Naive thymus-derived CD4-positive, alpha-beta T cell (primary cell): Measurements from ENCODE around the gene C1S. TPM values are rescaled to one million over a fixed set of nuclear protein-coding genes. Genes with fewer than 3 reads are reported as not detected.
A peak's percentile ranks its signal among the peaks of the same experiment; 100 is the strongest.
"Not testable (repeated sequence)": the region's sequence is repeated elsewhere in the genome, so short reads cannot be mapped to it uniquely, and the experiment has no call there.

ENCODE experiments used
- ATAC-seq: fragments of 150-1000 bp; cut with Tn5 transposase; 2 replicates; pipeline ENCODE4 v1.10.0; 2021; ENCODE audit warnings: mild to moderate bottlenecking, moderate library complexity
- CTCF ChIA-PET: fragments of 350-600 bp; sonication (Branson Sonifier 250); formaldehyde crosslinking; loops from one replicate; lab custom pipeline; 2021; ENCODE audit warnings: antibody characterized with exemption; lab: Charles Lee
- POLR2A ChIA-PET: fragments of 350-600 bp; sonication (Branson Sonifier 250); formaldehyde crosslinking; loops from one replicate; lab custom pipeline; 2021; ENCODE audit warnings: antibody characterized with exemption, inconsistent platforms; lab: Charles Lee
- DNase-seq, 9 donors: peaks; one replicate each; pipeline versions ENCODE4 v3.0.0 to v3.0.0-alpha.2; 2020 to 2022; ENCODE audit warnings: mixed read lengths in 1 of 9
- H3K27ac ChIP-seq: one replicate; pipeline ENCODE4 v1.7.0; 2013; ENCODE audit warnings: mild to moderate bottlenecking, low read depth, low read length, moderate library complexity
- H3K27me3 ChIP-seq, 2 donors: one replicate each; pipeline ENCODE4 v1.7.0; 2013; ENCODE audit warnings: low read length in 2 of 2, mild to moderate bottlenecking in 2 of 2, moderate library complexity in 2 of 2; ENCODE audit not compliant: control insufficient read depth in 2 of 2, insufficient read depth in 2 of 2
- H3K36me3 ChIP-seq, 3 experiments: 1 replicate in 2 of 3; 2 replicates in 1 of 3; pipeline ENCODE4 v1.7.0; 2013; ENCODE audit warnings: low read length in 3 of 3, mild to moderate bottlenecking in 3 of 3, moderate library complexity in 1 of 3; ENCODE audit not compliant: insufficient read depth in 3 of 3, control insufficient read depth in 2 of 3
- H3K4me1 ChIP-seq, 2 donors: one replicate each; pipeline ENCODE4 v1.7.0; 2013; ENCODE audit warnings: low read length in 2 of 2, mild to moderate bottlenecking in 2 of 2, moderate library complexity in 1 of 2; ENCODE audit not compliant: control insufficient read depth in 2 of 2, insufficient read depth in 2 of 2
- H3K4me3 ChIP-seq: 2 replicates; pipeline ENCODE4 v1.7.0; 2013; ENCODE audit warnings: mild to moderate bottlenecking, low read length
- H3K9me3 ChIP-seq, 3 experiments: 1 replicate in 2 of 3; 2 replicates in 1 of 3; pipeline ENCODE4 v1.7.0; 2013; ENCODE audit warnings: low read length in 3 of 3; ENCODE audit not compliant: control insufficient read depth in 2 of 3
- H3K27ac Mint-ChIP-seq, 9 donors: one replicate each; pipeline ENCODE4 v1.8.0; 2020 to 2022; ENCODE audit warnings: mixed read lengths in 9 of 9, mild to moderate bottlenecking in 8 of 9, moderate library complexity in 5 of 9, inconsistent platforms in 2 of 9
- H3K27me3 Mint-ChIP-seq, 5 donors: one replicate each; pipeline ENCODE4 v1.8.0; 2021 to 2022; ENCODE audit warnings: mixed read lengths in 5 of 5, mild to moderate bottlenecking in 1 of 5
- H3K36me3 Mint-ChIP-seq, 5 donors: one replicate each; pipeline ENCODE4 v1.8.0; 2020 to 2022; ENCODE audit warnings: mixed read lengths in 5 of 5, mild to moderate bottlenecking in 3 of 5, inconsistent platforms in 1 of 5
- H3K4me1 Mint-ChIP-seq, 7 donors: one replicate each; pipeline ENCODE4 v1.8.0; 2020 to 2022; ENCODE audit warnings: mixed read lengths in 7 of 7, mild to moderate bottlenecking in 3 of 7, inconsistent platforms in 1 of 7
- H3K4me3 Mint-ChIP-seq, 10 donors: one replicate each; pipeline ENCODE4 v1.8.0; 2020 to 2022; ENCODE audit warnings: mild to moderate bottlenecking in 10 of 10, mixed read lengths in 10 of 10, moderate library complexity in 6 of 10, inconsistent platforms in 2 of 10
- H3K9me3 Mint-ChIP-seq, 11 donors: one replicate each; pipeline ENCODE4 v1.8.0; 2020 to 2022; ENCODE audit warnings: mixed read lengths in 11 of 11, mild to moderate bottlenecking in 4 of 11, inconsistent platforms in 1 of 11, moderate library complexity in 1 of 11
- intact Hi-C, 2 donors: fragments of 100-400 bp; cut with micrococcal nuclease; formaldehyde crosslinking; loops; one replicate each; pipeline ENCODE4 v1.15.1; 2023
- polyA plus RNA-seq, 2 donors: library from polyadenylated mRNA; unstranded; fragments of 300-500 nt; fragmentation: Illumina TruSeq; gene quantifications; one replicate each; pipeline ENCODE4 v1.2.3, GENCODE V29; 2021
- total RNA-seq, 6 experiments: library from RNA in 5 of 6; stranded (reverse) in 5 of 6; gene quantifications; 1 replicate in 5 of 6; 2 replicates in 1 of 6; pipeline ENCODE4 v1.2.3 and lab custom pipeline; 2021 to 2026

C1S gene
- 1 to 10 TPM; 2.0 to 3.9 (median 3.0) TPM for total RNA-seq
- not detected for polyA plus RNA-seq
- total RNA-seq (lab: John Stamatoyannopoulos, UW), result 2.7 reads per million, percentile 14 among the genes with 10 or more reads in this experiment

DNA sequence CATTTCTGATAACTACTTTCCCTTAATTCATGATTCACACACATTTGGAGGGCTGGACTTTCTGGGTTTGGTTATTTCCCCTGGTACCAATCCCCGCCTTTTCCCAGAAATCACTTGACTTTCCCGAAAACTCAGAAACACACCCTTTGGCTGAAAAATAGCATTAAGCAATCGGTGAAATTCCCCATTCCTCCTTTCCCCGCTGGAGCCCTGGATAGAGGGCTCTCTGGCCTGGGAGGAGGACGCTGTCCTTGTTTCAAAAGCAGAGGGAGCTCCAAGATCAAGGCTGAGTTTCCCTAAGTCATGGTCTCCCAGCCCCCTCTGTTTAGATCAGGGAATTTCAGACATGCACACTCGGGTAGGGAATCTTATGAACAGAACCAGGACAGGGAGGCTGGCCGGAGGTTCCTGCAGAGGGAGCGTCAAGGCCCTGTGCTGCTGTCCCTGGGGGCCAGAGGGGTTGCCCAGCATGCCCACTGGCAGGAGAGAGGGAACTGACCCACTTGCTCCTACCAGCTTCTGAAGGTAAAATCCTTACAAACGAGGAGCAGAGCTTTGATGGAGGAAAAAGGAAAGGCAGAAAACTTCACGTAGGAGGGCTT is at the start of gene C1S:
Gene C1S (plus strand): TSS at position 366 of the 602 bp plus-strand sequence. CDS start 1,195 bp downstream, outside the sequence.
- CTCF ChIA-PET, result no interaction called here
- POLR2A ChIA-PET, result no interaction called here
- intact Hi-C loops, result no loop called here
- no peaks in the 10 kb centered on the region for H3K9me3 Mint-ChIP-seq
- H3K9me3 ChIP-seq, result no peaks in the 10 kb centered on the region
- H3K27me3 Mint-ChIP-seq, result peaks cover 16 to 30% (median 26%) of the 10 kb centered on the region in 5 donors
- H3K36me3 ChIP-seq, result no peaks in the 10 kb centered on the region
- H3K4me3 ChIP-seq, result no peak within 1 kb of the TSS
- no peaks in the 10 kb centered on the region for H3K4me1 ChIP-seq
- no peaks in the 10 kb centered on the region for H3K36me3 Mint-ChIP-seq
- H3K4me3 Mint-ChIP-seq, result no peak within 1 kb of the TSS
- peak within 1 kb of the TSS in 1 of 9 donors; percentile 1 for H3K27ac Mint-ChIP-seq
- H3K4me1 Mint-ChIP-seq, result no peaks in the 10 kb centered on the region
- H3K27me3 ChIP-seq, result no peaks in the 10 kb centered on the region
- no peak for ATAC-seq
- DNase-seq, result no peak
- no peak within 1 kb of the TSS for H3K27ac ChIP-seq

DNA sequence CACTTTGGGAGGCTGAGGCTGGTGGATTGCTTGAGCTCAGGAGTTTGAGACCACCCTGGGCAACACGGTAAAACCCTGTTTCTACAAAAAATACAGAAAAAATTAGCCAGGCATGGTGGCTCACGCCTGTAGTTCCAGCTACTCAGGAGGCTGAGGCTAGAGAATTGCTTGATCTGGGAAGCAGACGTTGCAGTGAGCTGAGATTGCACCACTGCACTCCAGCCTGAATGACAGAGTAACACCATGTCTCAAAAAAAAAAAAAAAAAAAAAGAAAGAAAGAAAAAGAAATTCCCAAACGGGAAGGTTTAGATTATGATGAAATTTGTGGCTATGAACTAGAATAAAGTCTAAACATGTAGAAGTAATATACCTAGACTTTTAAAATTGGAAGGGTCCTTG is 49.1 kb upstream of the C1S start:
- H3K4me1 ChIP-seq, POLR2A ChIA-PET: not testable (repeated sequence)
- CTCF ChIA-PET, result interaction anchor here (1.2 to 1.8 kb wide), 2 partner anchors 102 to 142 kb away, joined by 3 to 4 read pairs; no protein-coding TSS in a partner anchor

DNA sequence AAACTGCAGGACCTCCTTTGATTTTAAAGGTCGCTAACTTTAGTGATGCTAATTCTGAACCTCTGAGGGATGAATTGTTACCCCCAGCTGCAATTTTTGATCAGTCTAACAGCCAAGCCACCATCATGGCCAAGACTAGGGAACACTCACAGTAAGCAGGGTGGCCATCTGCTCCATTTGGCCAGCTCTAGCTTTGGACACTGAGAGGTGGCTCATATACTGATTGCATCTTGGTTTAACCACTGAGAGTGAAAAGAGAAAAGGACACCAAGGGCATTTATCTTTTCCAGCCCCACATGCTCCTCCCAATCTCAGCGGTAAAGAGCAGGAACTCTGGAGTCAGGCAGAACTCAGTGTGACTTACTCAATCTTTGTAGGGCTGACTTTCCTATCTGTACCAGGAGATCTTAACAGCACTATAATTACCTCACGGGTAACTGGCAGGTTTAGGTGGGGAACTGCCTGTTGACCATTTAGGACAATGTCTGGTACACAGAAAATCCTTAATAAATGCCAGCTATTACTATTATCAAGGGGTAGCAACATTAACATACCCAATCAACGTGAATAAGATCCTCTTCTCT is 48.4 kb upstream of the C1S start:
- ChIA-PET POLR2A (interaction anchor here (0.6 kb wide), 1 partner anchor 663 kb away, joined by 3 read pairs; no protein-coding TSS in a partner anchor), CTCF (interaction anchor here (1.2 kb wide), 1 partner anchor 142 kb away, joined by 3 read pairs; no protein-coding TSS in a partner anchor)
- no peaks in the 10 kb centered on the region for H3K9me3 Mint-ChIP-seq

More for the DNA sequence above, 49.1 kb upstream of the C1S start:
- H3K27me3 ChIP-seq, H3K27ac Mint-ChIP-seq, H3K4me3 Mint-ChIP-seq, intact Hi-C loops, H3K9me3 Mint-ChIP-seq, H3K4me3 ChIP-seq, H3K27me3 Mint-ChIP-seq, ATAC-seq, H3K27ac ChIP-seq, H3K9me3 ChIP-seq, DNase-seq: not testable (repeated sequence)
- H3K36me3 ChIP-seq, result peaks cover 0 to 16% (median 0%) of the 10 kb centered on the region in 3 experiments
- H3K36me3 Mint-ChIP-seq, result peaks cover 0 to 31% (median 7%) of the 10 kb centered on the region in 5 donors
- peaks cover 19 to 61% (median 45%) of the 10 kb centered on the region in 7 donors for H3K4me1 Mint-ChIP-seq

DNA sequence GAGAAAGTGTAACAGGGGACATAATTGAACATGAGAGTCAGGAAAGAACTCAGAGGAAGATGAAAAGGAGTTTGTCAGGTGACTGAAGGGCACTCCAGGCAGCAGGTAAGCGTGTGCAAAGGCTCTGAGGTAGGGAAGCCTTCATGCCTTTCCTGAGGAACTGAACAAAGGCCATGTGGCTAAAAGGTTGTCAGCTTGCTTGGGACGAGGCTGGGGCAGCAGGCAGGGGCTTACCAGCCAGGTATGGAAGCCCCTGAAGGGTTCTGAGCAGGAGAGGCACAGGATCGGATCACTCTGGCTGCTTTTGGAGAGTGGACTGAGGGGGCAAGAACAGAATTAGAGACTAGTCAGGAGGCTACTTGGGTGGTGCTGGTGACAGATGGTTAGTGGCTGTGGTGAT is 47.4 kb upstream of the C1S start:
- Histone ChIP-seq H3K36me3 (peaks cover 0 to 19% (median 0%) of the 10 kb centered on the region in 3 experiments), H3K4me3 (no peak overlapping the region), H3K4me1 (peaks cover 11 to 12% of the 10 kb centered on the region in 2 donors), H3K9me3 (no peaks in the 10 kb centered on the region), H3K27ac (no peak overlapping the region), H3K27me3 (no peaks in the 10 kb centered on the region)
- Mint-ChIP-seq H3K9me3 (no peaks in the 10 kb centered on the region), H3K27me3 (no peaks in the 10 kb centered on the region), H3K36me3 (peaks cover 0 to 25% (median 5%) of the 10 kb centered on the region in 5 donors), H3K4me1 (peaks cover 32 to 68% (median 55%) of the 10 kb centered on the region in 7 donors), H3K4me3 (peak overlapping the region in 1 of 10 donors; percentile 0), H3K27ac (peak overlapping the region in 1 of 9 donors; percentile 9)
- DNase-seq (no peak), ATAC-seq (no peak)
- intact Hi-C loops, result no loop called here
- ChIA-PET POLR2A (no interaction called here), CTCF (no interaction called here)

More for the DNA sequence above, 48.4 kb upstream of the C1S start:
- ATAC-seq (no peak), DNase-seq (no peak)
- intact Hi-C loops, result no loop called here
- Mint-ChIP-seq H3K4me1 (peaks cover 26 to 65% (median 52%) of the 10 kb centered on the region in 7 donors), H3K27ac (no peak overlapping the region), H3K36me3 (peaks cover 0 to 28% (median 7%) of the 10 kb centered on the region in 5 donors), H3K27me3 (no peaks in the 10 kb centered on the region), H3K4me3 (no peak overlapping the region)
- Histone ChIP-seq H3K4me1 (peaks cover 5 to 6% of the 10 kb centered on the region in 2 donors), H3K36me3 (peaks cover 0 to 16% (median 0%) of the 10 kb centered on the region in 3 experiments), H3K4me3 (no peak overlapping the region), H3K9me3 (no peaks in the 10 kb centered on the region), H3K27me3 (no peaks in the 10 kb centered on the region), H3K27ac (no peak overlapping the region)

DNA sequence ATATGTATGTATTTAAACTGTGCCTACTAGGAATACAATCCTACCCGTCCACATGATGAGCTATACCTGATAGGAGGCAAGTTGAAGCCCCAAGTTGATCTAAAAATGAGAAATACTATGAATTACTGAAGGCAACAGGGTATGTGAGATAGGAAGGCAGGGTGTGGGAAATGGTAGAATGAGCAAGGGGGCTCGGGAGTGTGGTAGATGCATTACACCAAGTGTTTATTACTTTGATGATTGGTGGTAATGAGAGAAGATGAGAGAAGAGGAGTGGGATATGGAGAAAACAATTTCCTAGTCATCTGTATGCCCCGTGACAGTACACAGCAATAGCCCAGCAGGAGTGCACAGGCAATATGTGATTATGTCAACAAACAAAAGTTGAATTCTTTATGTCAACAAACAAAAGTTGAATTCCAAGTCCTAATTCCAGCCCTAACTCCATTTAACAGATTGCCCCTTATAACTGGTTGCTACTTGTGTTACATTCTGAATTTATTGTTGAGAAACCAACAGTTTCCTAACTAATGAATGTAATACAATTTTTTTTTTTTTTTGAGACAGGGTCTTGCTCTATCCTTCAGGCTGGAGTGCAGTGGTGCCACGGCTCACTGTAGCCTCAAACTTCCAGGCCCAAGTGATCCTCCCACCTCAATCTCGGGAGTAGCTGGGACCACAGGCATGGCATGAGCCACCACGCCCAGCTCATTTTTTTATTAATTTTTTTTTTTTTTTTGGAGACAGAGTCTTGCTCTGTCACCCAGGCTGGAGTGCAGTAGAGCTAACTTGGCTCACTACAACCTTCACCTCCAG is 44.8 kb upstream of the C1S start:
- CTCF ChIA-PET, result interaction anchor here (0.7 kb wide), 1 partner anchor 166 kb away, joined by 3 read pairs; no protein-coding TSS in a partner anchor
- Histone ChIP-seq H3K4me1 (peaks cover 11 to 12% of the 10 kb centered on the region in 2 donors), H3K27ac (no peak overlapping the region), H3K36me3 (peaks cover 0 to 21% (median 0%) of the 10 kb centered on the region in 3 experiments), H3K4me3 (no peak overlapping the region), H3K27me3 (no peaks in the 10 kb centered on the region), H3K9me3 (no peaks in the 10 kb centered on the region)
- Mint-ChIP-seq H3K4me1 (peaks cover 30 to 59% (median 52%) of the 10 kb centered on the region in 7 donors), H3K27me3 (no peaks in the 10 kb centered on the region), H3K36me3 (peaks cover 0 to 16% (median 5%) of the 10 kb centered on the region in 5 donors), H3K4me3 (peak overlapping the region in 3 of 10 donors; percentile 8 to 29 (median 17)), H3K9me3 (no peaks in the 10 kb centered on the region), H3K27ac (peak overlapping the region in 1 of 9 donors; percentile 65)
- ATAC-seq, result no peak
- intact Hi-C loops, result no loop called here
- DNase-seq, result no peak
- POLR2A ChIA-PET, result interaction anchor here (0.7 kb wide), 1 partner anchor 32 kb away, joined by 4 read pairs; no protein-coding TSS in a partner anchor
